ENCODE data around the gene CCL14. TPM values are rescaled to one million over a fixed set of nuclear protein-coding genes. Genes with fewer than 3 reads are reported as not detected.

The CCL14 gene
- total and polyA plus RNA-seq, 2 of the 8 experiments (the other 6 are each of a cell fraction or from before 2014, with no cell fraction given) = not detected

GRCh38 chr17:35972945-35973332 is 13.6 kb downstream of the CCL14 start:
- H3K4me2 ChIP-seq (ENCODE audit: insufficient read depth in 1 of 2, low read depth in 2 of 2, low read length in 2 of 2) = no peak overlapping the region
- H3K79me2 ChIP-seq (ENCODE audit: control insufficient read depth in 1 of 2, insufficient read depth in 2 of 2, low read length in 2 of 2) = no peaks in the 10 kb centered on the region
- no peak overlapping the region for H2AFZ ChIP-seq (ENCODE audit: low read length)
- H2BK15ac ChIP-seq (ENCODE audit: low read length) = no peak overlapping the region
- no peak for DNase-seq (ENCODE audit: low read depth in 1 of 2, low spot score in 2 of 2)
- H3K23ac ChIP-seq (ENCODE audit: insufficient read length) = no peak overlapping the region
- H4K20me1 ChIP-seq (replicated peaks in 1 of 2; ENCODE audit: control insufficient read depth in 1 of 2, insufficient read depth in 2 of 2, low read length in 2 of 2) = no peaks in the 10 kb centered on the region
- no peak overlapping the region for H2AK5ac ChIP-seq (ENCODE audit: low read depth, low read length)
- no peak for FAIRE-seq
- ChIA-PET POLR2A (ENCODE audit: partially characterized antibody) (no interaction called here), CTCF (ENCODE audit: partially characterized antibody) (interaction anchor here (1.0 to 4.2 kb wide), 6 partner anchors 8 to 176 kb away, joined by 3 to 11 read pairs (median 4); partner anchors contain the start of gene CCL16)
- H2BK20ac ChIP-seq (ENCODE audit: low read length) = no peak overlapping the region
- H3K4me3 ChIP-seq (ENCODE audit: extremely low read depth in 1 of 4, insufficient read depth in 2 of 4, low read depth in 3 of 4, low read length in 4 of 4) = no peak overlapping the region
- H3K14ac ChIP-seq (ENCODE audit: insufficient read length) = no peak overlapping the region
- no peaks in the 10 kb centered on the region for H3K79me1 ChIP-seq (ENCODE audit: low read depth, low read length)
- H3K27ac ChIP-seq (ENCODE audit: low read depth, low read length) = no peak overlapping the region
- H3K4ac ChIP-seq (replicated peaks; ENCODE audit: insufficient read length, low read depth, low read length) = no peak overlapping the region
- WGBS, 2 experiments (ENCODE audit: extremely low coverage in 1 of 2, insufficient coverage in 1 of 2, insufficient read length in 1 of 2, insufficient replicate concordance in 2 of 2, low coverage in 1 of 2, low lambda C conversion rate in 2 of 2, missing lambda C conversion rate in 1 of 2) = 84% methylated on average over 4 of the region's 4 CpGs; no CpG with 5 or more reads in 1 of the 2 experiments
- H2BK120ac ChIP-seq (replicated peaks; ENCODE audit: low read depth, low read length) = no peak overlapping the region
- peaks cover 0 to 2% (median 0%) of the 10 kb centered on the region in 4 experiments; a peak in 2 of 7 replicates for H3K4me1 ChIP-seq (replicated peaks in 1 of 4; ENCODE audit: control insufficient read depth in 3 of 4, insufficient read depth in 4 of 4, low read length in 3 of 4)
- H3K18ac ChIP-seq (ENCODE audit: extremely low read depth, low read length) = no peak overlapping the region
- no peaks in the 10 kb centered on the region for H3K27me3 ChIP-seq (replicated peaks in 1 of 4; ENCODE audit: control insufficient read depth in 3 of 4, extremely low read depth in 1 of 4, insufficient read depth in 3 of 4, low read length in 3 of 4)
- H2BK5ac ChIP-seq (ENCODE audit: low read depth, low read length) = no peak overlapping the region
- TF ChIP-seq POU5F1 (IDR thresholded peaks at IDR 0.05; ENCODE audit: low read depth, low read length) = no peak
- TF ChIP-seq JUN (IDR thresholded peaks at IDR 0.05; ENCODE audit: low read depth, low read length) = no peak
- TF ChIP-seq SP2 (IDR thresholded peaks at IDR 0.05; ENCODE audit: low read length) = no peak
- no peak for TF ChIP-seq FOSL1 (IDR thresholded peaks at IDR 0.05; ENCODE audit: insufficient read depth, low read depth, low read length)
- no peak for TF ChIP-seq MAFK (IDR thresholded peaks at IDR 0.05; ENCODE audit: low read depth, low read length)
- H3K9ac ChIP-seq (replicated peaks in 1 of 4; ENCODE audit: extremely low read depth in 1 of 4, low read depth in 3 of 4, low read length in 3 of 4) = no peak overlapping the region
- no peak overlapping the region for H4K5ac ChIP-seq (ENCODE audit: insufficient read length, low read depth, low read length)
- H2BK12ac ChIP-seq (ENCODE audit: low read depth, low read length) = no peak overlapping the region
- H4K8ac ChIP-seq (ENCODE audit: extremely low read depth, insufficient read depth, low read length) = no peak overlapping the region
- H3K36me3 ChIP-seq (ENCODE audit: control insufficient read depth in 2 of 4, insufficient read depth in 4 of 4, low read length in 3 of 4) = no peaks in the 10 kb centered on the region
- H3K56ac ChIP-seq (replicated peaks; ENCODE audit: insufficient read length, low read depth, low read length) = no peak overlapping the region
- no peak overlapping the region for H4K91ac ChIP-seq (replicated peaks; ENCODE audit: insufficient read length, low read length)
- no peaks in the 10 kb centered on the region for H3K23me2 ChIP-seq (ENCODE audit: low read depth, low read length)
- no peaks in the 10 kb centered on the region for H3K9me3 ChIP-seq (ENCODE audit: insufficient read depth in 2 of 2, low read depth in 1 of 2, low read length in 1 of 2)
